Suprapubic skin (tissue), 4 donors: ENCODE results near the gene NFIB. TPM values are rescaled to one million over a fixed set of nuclear protein-coding genes. Genes with fewer than 3 reads are reported as not detected.

Experiments
- DNase-seq, 2 donors: peaks; one replicate each; pipeline ENCODE4 v3.0.0-alpha.2; 2019; ENCODE audit warnings: low spot score in 2 of 2
- H3K27ac ChIP-seq: fragments of 200-600 bp; sonication (generic); one replicate; pipeline ENCODE4 v1.5.1; 2019
- H3K27me3 ChIP-seq: fragments of 200-600 bp; sonication (generic); one replicate; pipeline ENCODE4 v1.5.1; 2019
- H3K36me3 ChIP-seq: fragments of 200-600 bp; sonication (generic); one replicate; pipeline ENCODE4 v1.5.1; 2019
- H3K4me1 ChIP-seq: fragments of 200-600 bp; sonication (generic); one replicate; pipeline ENCODE4 v1.5.1; 2019
- H3K4me3 ChIP-seq: fragments of 200-600 bp; sonication (generic); one replicate; pipeline ENCODE4 v1.5.1; 2019; ENCODE audit warnings: mild to moderate bottlenecking
- H3K9me3 ChIP-seq: fragments of 200-600 bp; sonication (generic); one replicate; pipeline ENCODE4 v1.5.1; 2019
- EP300 ChIP-seq: sonication (generic); formaldehyde crosslinking; IDR thresholded peaks from one replicate; pipeline ENCODE4 v1.6.1; 2017; ENCODE audit warnings: antibody characterized with exemption
- POLR2A ChIP-seq, 2 donors: fragments of 450-650 bp; IDR thresholded peaks; one replicate each; pipeline ENCODE4 v1.6.1; 2017; ENCODE audit warnings: antibody characterized with exemption in 2 of 2, mild to moderate bottlenecking in 2 of 2, moderate library complexity in 2 of 2
- POLR2AphosphoS5 ChIP-seq, 3 donors: sonication (generic); formaldehyde crosslinking; IDR thresholded peaks; one replicate each; pipeline ENCODE4 v1.6.1; 2017; ENCODE audit warnings: antibody characterized with exemption in 3 of 3
- WGBS: methylation state at CpG from one replicate; pipeline ENCODE4 v1.1.5; 2018; 5-methylcytosine and 5-hydroxymethylcytosine counted together
- total RNA-seq, 4 donors: library from RNA; depleted of rRNA; stranded (reverse); fragments of >200 nt; gene quantifications; one replicate each; pipeline ENCODE4 v1.1.0, GENCODE V29; 2016
- TF ChIP-seq, protein P1 (sequence below), 2 donors: fragments of 200-600 bp in 1 of 2; fragments of 450-650 bp in 1 of 2; sonication (generic) in 1 of 2; IDR thresholded peaks; one replicate each; pipeline ENCODE4 v1.5.1; 2016 to 2019; ENCODE audit warnings: antibody characterized with exemption in 2 of 2, mild to moderate bottlenecking in 1 of 2, moderate library complexity in 1 of 2

Gene NFIB
- total RNA-seq, 4 donors from 2014 or later = 90.4 to 204 (median 112) TPM

DNA sequence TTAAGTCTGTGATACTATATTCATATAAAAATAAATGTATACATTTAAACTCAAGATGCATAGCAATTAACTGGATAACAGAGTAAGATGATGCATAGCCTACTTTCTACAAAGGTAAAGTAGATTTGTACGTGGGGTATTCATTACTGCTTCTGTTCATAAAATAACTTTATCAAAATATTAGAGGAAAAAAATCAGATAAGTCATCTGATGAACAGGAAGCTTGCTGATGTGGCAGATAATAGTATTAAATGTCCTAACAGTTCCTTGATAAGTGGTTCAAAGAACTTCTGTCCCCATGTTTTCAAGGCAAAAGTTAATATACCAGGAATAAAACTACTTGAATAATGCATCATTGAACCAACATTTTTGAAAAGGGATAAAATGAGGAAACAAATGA is 123.7 kb downstream of the NFIB start:
- 60% methylated on average over 1 of the region's 1 CpG for WGBS
- Histone ChIP-seq H3K4me3 (no peak overlapping the region), H3K9me3 (no peaks in the 10 kb centered on the region), H3K36me3 (no peaks in the 10 kb centered on the region), H3K27ac (no peak overlapping the region), H3K4me1 (peaks cover 44% of the 10 kb centered on the region), H3K27me3 (no peaks in the 10 kb centered on the region)
- DNase-seq = no peak
- TF ChIP-seq, protein P1, sequence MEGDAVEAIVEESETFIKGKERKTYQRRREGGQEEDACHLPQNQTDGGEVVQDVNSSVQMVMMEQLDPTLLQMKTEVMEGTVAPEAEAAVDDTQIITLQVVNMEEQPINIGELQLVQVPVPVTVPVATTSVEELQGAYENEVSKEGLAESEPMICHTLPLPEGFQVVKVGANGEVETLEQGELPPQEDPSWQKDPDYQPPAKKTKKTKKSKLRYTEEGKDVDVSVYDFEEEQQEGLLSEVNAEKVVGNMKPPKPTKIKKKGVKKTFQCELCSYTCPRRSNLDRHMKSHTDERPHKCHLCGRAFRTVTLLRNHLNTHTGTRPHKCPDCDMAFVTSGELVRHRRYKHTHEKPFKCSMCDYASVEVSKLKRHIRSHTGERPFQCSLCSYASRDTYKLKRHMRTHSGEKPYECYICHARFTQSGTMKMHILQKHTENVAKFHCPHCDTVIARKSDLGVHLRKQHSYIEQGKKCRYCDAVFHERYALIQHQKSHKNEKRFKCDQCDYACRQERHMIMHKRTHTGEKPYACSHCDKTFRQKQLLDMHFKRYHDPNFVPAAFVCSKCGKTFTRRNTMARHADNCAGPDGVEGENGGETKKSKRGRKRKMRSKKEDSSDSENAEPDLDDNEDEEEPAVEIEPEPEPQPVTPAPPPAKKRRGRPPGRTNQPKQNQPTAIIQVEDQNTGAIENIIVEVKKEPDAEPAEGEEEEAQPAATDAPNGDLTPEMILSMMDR (IDR thresholded peaks at IDR 0.05) = no peak
- TF ChIP-seq EP300 (no peak), POLR2AphosphoS5 (IDR thresholded peaks at IDR 0.05) (no peak), POLR2A (IDR thresholded peaks at IDR 0.05) (no peak)

DNA sequence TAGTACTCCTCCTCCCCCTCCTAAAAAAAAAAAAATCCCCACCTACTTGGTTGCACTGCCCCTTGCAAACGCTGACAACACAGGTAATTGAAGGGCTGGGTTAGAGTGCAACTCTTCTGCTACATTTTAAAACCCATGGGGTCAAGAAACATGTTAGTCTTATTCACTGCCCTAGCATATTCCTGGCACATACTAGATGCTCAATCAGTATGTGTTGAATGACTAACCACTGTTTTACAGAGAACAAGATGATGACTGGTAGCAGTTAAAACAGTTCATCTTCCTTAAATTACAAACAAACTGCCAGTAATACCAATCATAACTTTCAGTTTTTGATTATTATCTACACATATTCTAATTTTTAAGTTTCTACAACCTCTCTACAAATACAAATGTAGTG is 124.4 kb downstream of the NFIB start:
- H3K36me3 ChIP-seq = no peaks in the 10 kb centered on the region
- H3K4me1 ChIP-seq = peaks cover 44% of the 10 kb centered on the region
- 72% methylated on average over 1 of the region's 1 CpG for WGBS
- no peak overlapping the region for H3K27ac ChIP-seq
- TF ChIP-seq, protein P1 (IDR thresholded peaks at IDR 0.05) = no peak
- TF ChIP-seq EP300 = no peak
- no peak for TF ChIP-seq POLR2A (IDR thresholded peaks at IDR 0.05)
- no peak for TF ChIP-seq POLR2AphosphoS5 (IDR thresholded peaks at IDR 0.05)
- no peak overlapping the region for H3K4me3 ChIP-seq
- no peaks in the 10 kb centered on the region for H3K9me3 ChIP-seq
- no peaks in the 10 kb centered on the region for H3K27me3 ChIP-seq
- no peak for DNase-seq

DNA sequence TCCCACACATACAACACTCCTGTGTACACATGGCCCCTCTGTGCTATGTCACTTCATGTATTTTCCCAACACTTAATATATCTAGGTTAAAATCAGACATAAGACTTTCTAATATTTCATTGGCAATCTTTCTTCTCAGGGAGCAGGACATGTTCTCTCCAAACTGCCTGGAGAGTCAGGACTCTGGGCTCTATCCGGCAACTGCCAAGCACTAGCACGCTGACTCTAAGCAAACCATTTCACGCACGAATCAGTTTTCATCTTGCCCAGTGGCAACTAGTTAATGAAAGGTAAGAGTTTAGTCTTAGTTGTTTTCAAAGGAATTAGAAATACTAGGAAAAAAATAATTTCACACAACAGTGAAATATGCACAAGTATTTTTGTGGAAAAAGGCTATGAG is 124.8 kb downstream of the NFIB start:
- 45% methylated on average over 4 of the region's 4 CpGs for WGBS
- Histone ChIP-seq H3K27ac (no peak overlapping the region), H3K4me1 (peaks cover 44% of the 10 kb centered on the region), H3K36me3 (no peaks in the 10 kb centered on the region), H3K4me3 (no peak overlapping the region), H3K27me3 (no peaks in the 10 kb centered on the region), H3K9me3 (no peaks in the 10 kb centered on the region)
- TF ChIP-seq, protein P1 (IDR thresholded peaks at IDR 0.05) = no peak
- DNase-seq = no peak

DNA sequence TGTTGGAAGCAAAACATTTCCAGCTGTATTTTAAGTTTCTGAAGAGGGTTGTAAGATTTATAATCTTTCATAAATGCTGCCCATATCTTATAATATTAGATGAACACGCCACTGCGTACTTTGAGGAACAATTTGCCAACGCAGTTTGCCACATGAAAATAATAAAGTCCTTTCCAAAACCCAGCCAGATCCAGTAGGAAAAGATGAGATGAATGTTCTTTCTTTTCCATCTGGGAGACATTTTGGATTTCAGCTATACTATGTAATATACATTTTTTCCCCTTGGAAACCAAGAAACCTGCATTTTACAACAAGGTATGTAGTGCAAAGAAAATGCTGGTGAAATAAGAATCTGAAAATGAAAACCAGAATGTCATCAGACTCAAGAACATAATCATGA is 125.4 kb downstream of the NFIB start:
- H3K4me1 ChIP-seq = peaks cover 44% of the 10 kb centered on the region
- no peaks in the 10 kb centered on the region for H3K9me3 ChIP-seq
- TF ChIP-seq POLR2AphosphoS5 (IDR thresholded peaks at IDR 0.05) = no peak
- TF ChIP-seq, protein P1 (IDR thresholded peaks at IDR 0.05) = no peak
- no peak for TF ChIP-seq EP300
- TF ChIP-seq POLR2A (IDR thresholded peaks at IDR 0.05) = no peak
- 65% methylated on average over 3 of the region's 3 CpGs for WGBS
- no peak overlapping the region for H3K27ac ChIP-seq
- DNase-seq = no peak
- no peaks in the 10 kb centered on the region for H3K27me3 ChIP-seq
- no peak overlapping the region for H3K4me3 ChIP-seq
- no peaks in the 10 kb centered on the region for H3K36me3 ChIP-seq

DNA sequence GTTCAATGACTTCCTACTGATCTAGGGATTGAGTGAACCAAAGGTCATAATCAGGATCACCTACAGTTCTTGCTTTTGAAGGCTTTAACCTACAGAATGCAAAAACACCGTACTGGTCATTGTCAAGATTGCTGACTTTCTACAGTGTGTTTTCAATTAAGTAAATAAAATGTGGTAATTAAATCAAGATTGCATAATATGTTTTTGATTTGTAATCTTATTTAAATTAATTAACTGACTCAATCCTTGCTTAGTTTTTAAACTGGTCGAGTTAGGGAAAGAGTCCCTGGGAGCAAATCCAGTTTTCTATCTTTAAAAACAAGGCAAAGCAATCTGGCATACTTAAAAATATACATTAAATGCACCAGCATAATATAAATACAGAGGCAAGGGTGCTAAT is 125.9 kb downstream of the NFIB start:
- H3K27ac ChIP-seq = no peak overlapping the region
- no peaks in the 10 kb centered on the region for H3K36me3 ChIP-seq
- H3K27me3 ChIP-seq = no peaks in the 10 kb centered on the region
- no peak for TF ChIP-seq EP300
- TF ChIP-seq POLR2AphosphoS5 (IDR thresholded peaks at IDR 0.05) = no peak
- TF ChIP-seq POLR2A (IDR thresholded peaks at IDR 0.05) = no peak
- TF ChIP-seq, protein P1 (IDR thresholded peaks at IDR 0.05) = no peak
- H3K9me3 ChIP-seq = no peaks in the 10 kb centered on the region
- H3K4me1 ChIP-seq = peaks cover 46% of the 10 kb centered on the region
- H3K4me3 ChIP-seq = no peak overlapping the region
- 27% methylated on average over 2 of the region's 2 CpGs for WGBS
- DNase-seq = no peak
